Fibroblast of lung (primary cell): ENCODE data around the gene AKAP10.

Source experiments
- CTCF ChIP-seq, 2 donors: IDR thresholded peaks in 1 of 2; conservative IDR thresholded peaks in 1 of 2; 1 replicate in 1 of 2; 2 replicates in 1 of 2; pipeline ENCODE4 v1.5.1; 2011 to 2012; ENCODE audit warnings: low read length in 2 of 2, control low read depth in 1 of 2, inconsistent platforms in 1 of 2, low read depth in 1 of 2, mild to moderate bottlenecking in 1 of 2
- EZH2 ChIP-seq: IDR thresholded peaks from 2 replicates; pipeline ENCODE4 v1.5.1; 2012; ENCODE audit warnings: low read length, control low read depth, mild to moderate bottlenecking; ENCODE audit errors: missing control alignments

GRCh38 chr17:19857640-19858039 lies 120.0 kb downstream of the AKAP10 start:
- TF ChIP-seq CTCF (conservative IDR thresholded peaks at IDR 0.05 in 1 of 2, IDR thresholded peaks at IDR 0.05 in 1 of 2; ENCODE audit: low read depth in 1 of 2, low read length in 2 of 2), result no peak
- no peak for TF ChIP-seq EZH2
